NB4 (cell line): ENCODE data around the gene MB.

Experiments used
- CTCF ChIP-seq: IDR thresholded peaks from one replicate; pipeline ENCODE4 v1.5.1; 2012; ENCODE audit warnings: low read depth, low read length
- MAX ChIP-seq: IDR thresholded peaks from 2 replicates; pipeline ENCODE4 v1.6.1; 2011; ENCODE audit warnings: low read depth, low read length
- MYC ChIP-seq: IDR thresholded peaks from 2 replicates; pipeline ENCODE4 v1.6.1; 2011; ENCODE audit warnings: low read depth, low read length
- POLR2A ChIP-seq: IDR thresholded peaks from 2 replicates; pipeline ENCODE4 v1.6.1; 2011; ENCODE audit warnings: mild to moderate bottlenecking; ENCODE audit not compliant: insufficient read length; ENCODE audit errors: extremely low read depth

- TF ChIP-seq CTCF (peak; percentile 74), POLR2A (no peak), MAX (no peak), MYC (no peak)
Observed at GRCh38 chr22:35631597-35631996, 14.5 kb upstream of the MB start.
